HG02759 (cell line): Measurements from ENCODE around the gene CAMSAP2.
"Not testable (repeated sequence)": the region's sequence is repeated elsewhere in the genome, so short reads cannot be mapped to it uniquely, and the experiment has no call there.

ENCODE experiments used
- ATAC-seq: cut with Tn5 transposase; IDR thresholded peaks from one replicate; pipeline ENCODE4 v1.9.1; 2021; ENCODE audit warnings: mild to moderate bottlenecking, moderate library complexity; ENCODE audit not compliant: unreplicated experiment

CAMSAP2 gene

GRCh38 chr1:200780545-200781369, 42.1 kb downstream of the CAMSAP2 start:
- ATAC-seq, result no peak

- ATAC-seq, result no peak
These were observed 45.2 kb downstream of the CAMSAP2 start for GRCh38 chr1:200783926-200784325.

- no peak for ATAC-seq
These were observed 45.9 kb downstream of the CAMSAP2 start for GRCh38 chr1:200784576-200784975.

- no peak for ATAC-seq
These were observed 48.1 kb downstream of the CAMSAP2 start for GRCh38 chr1:200786788-200787187.

GRCh38 chr1:200787896-200788387, 49.2 kb downstream of the CAMSAP2 start:
- no peak for ATAC-seq

- not testable (repeated sequence) for ATAC-seq
These were observed 52.3 kb downstream of the CAMSAP2 start for GRCh38 chr1:200791012-200791411.

GRCh38 chr1:200793677-200794076, 55.0 kb downstream of the CAMSAP2 start:
- ATAC-seq, result no peak

- ATAC-seq, result no peak
These were observed 55.9 kb downstream of the CAMSAP2 start for GRCh38 chr1:200794506-200795065.

GRCh38 chr1:200795156-200795555, 56.5 kb downstream of the CAMSAP2 start:
- ATAC-seq, result no peak

- no peak for ATAC-seq
These were observed 63.3 kb downstream of the CAMSAP2 start for GRCh38 chr1:200802042-200802441.

GRCh38 chr1:200802865-200803512, 64.3 kb downstream of the CAMSAP2 start:
- peak; percentile 84 for ATAC-seq

- no peak for ATAC-seq
These were observed 67.0 kb downstream of the CAMSAP2 start for GRCh38 chr1:200805719-200806118.

GRCh38 chr1:200808846-200809245, 70.2 kb downstream of the CAMSAP2 start:
- no peak for ATAC-seq

- ATAC-seq, result no peak
These were observed 73.0 kb downstream of the CAMSAP2 start for GRCh38 chr1:200811704-200812103.

GRCh38 chr1:200816624-200817224, 78.0 kb downstream of the CAMSAP2 start:
- ATAC-seq, result not testable (repeated sequence)

GRCh38 chr1:200818248-200818647, 79.6 kb downstream of the CAMSAP2 start:
- no peak for ATAC-seq

GRCh38 chr1:200819726-200820125, 81.0 kb downstream of the CAMSAP2 start:
- ATAC-seq, result no peak

- no peak for ATAC-seq
These were observed 92.4 kb downstream of the CAMSAP2 start for GRCh38 chr1:200831091-200831490.

- ATAC-seq, result no peak
These were observed 95.7 kb downstream of the CAMSAP2 start for GRCh38 chr1:200834383-200834782.

GRCh38 chr1:200836213-200836612, 97.5 kb downstream of the CAMSAP2 start:
- ATAC-seq, result no peak

- no peak for ATAC-seq
These were observed 99.4 kb downstream of the CAMSAP2 start for GRCh38 chr1:200837931-200838571.
